ENCODE measurements around the gene REC8.

REC8 gene, protein sequence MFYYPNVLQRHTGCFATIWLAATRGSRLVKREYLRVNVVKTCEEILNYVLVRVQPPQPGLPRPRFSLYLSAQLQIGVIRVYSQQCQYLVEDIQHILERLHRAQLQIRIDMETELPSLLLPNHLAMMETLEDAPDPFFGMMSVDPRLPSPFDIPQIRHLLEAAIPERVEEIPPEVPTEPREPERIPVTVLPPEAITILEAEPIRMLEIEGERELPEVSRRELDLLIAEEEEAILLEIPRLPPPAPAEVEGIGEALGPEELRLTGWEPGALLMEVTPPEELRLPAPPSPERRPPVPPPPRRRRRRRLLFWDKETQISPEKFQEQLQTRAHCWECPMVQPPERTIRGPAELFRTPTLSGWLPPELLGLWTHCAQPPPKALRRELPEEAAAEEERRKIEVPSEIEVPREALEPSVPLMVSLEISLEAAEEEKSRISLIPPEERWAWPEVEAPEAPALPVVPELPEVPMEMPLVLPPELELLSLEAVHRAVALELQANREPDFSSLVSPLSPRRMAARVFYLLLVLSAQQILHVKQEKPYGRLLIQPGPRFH

GRCh38 chr14:24171422-24172260, at the start of gene REC8:
REC8 (plus strand) TSS chr14:24172080; CDS start chr14:24172553, 473 bp downstream.
- DNase-seq (ENCODE audit: low read depth in 1 of 2, low spot score in 1 of 2): peak; percentile 44 to 52

DNA sequence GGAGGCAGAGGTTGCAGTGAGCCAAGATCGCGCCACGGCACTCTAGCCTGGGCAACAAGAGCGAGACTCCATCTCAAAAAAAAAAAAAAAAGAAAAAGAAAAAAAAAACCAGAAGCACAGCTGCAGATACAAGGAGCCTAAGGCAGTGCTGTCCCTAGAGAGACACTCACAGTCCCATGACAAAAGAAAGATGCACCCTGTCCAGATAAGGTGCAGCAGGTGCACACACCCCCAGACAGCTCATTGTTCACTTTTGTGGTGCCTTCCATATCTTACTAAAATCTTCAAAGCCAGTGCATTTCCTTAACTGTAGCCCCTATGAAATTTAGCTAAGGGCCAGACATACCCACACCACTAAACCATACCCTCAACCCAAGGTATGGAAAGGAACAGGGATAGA, 49.5 kb upstream of the REC8 start:
- DNase-seq (ENCODE audit: low read depth in 1 of 2, low spot score in 1 of 2): no peak

DNA sequence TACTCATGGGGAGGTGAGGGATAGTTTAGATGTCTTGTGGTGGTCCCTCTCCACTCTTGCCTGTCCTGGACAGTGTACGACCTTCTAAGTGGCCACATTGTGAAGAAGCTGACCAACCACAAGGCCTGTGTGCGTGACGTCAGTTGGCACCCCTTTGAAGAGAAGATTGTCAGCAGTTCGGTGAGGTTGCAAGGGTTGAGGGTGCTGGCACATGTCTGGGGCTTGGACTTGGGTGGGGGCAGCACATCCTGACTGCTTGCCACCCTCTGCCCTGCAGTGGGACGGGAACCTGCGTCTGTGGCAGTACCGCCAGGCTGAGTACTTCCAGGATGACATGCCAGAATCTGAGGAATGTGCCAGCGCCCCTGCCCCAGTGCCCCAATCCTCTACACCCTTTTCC, 49.0 kb upstream of the REC8 start:
- DNase-seq (ENCODE audit: low read depth in 1 of 2, low spot score in 1 of 2): no peak

DNA sequence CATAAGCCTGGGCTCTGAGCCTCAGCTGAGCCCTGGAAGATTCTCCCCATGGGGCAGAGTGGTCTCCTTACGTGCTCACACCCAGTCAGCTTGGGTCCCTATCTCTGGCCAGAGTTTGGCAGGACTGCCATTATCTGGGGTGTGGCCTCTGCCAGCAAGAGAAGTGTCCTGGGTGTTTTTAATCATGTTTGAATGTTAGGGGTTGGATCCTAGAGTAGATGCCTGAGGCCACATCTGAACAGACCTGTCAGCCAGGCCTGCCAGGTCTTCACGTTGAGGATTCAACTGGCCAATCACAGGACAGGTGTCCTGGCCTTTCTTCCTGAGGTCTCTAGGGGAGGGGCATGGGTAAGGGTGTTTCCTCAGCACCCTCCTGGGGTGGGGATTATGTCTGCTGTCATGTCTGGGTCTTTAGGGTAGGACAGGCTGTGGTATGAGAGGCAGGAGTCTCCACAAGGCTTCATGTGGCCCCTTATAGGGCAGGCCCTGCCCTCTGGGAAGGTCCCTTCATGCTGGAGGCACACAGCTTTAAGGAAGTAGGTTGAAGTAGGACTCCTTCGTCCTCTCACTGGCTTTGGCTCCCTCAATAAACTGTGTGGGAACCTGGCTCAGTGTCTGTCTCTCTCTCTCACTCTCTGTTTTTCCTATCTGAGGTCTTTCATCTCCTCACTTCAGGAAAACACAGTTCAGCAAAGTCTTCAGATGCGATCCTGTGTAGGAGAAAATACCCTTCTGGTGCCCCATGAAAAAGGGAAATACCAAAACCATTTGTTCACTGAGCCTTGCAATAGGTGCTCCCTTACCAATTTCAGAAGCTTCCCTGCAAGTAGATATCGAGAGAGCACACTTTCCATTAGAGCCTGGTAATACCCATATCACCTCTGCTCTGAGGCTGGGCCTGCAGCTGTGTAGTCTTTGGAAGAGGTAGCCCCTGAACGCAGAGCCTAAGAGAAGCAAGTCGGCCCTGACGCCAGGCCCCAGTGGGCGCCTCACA, 48.2 kb upstream of the REC8 start:
- DNase-seq (ENCODE audit: low read depth in 1 of 2, low spot score in 1 of 2): no peak

DNA sequence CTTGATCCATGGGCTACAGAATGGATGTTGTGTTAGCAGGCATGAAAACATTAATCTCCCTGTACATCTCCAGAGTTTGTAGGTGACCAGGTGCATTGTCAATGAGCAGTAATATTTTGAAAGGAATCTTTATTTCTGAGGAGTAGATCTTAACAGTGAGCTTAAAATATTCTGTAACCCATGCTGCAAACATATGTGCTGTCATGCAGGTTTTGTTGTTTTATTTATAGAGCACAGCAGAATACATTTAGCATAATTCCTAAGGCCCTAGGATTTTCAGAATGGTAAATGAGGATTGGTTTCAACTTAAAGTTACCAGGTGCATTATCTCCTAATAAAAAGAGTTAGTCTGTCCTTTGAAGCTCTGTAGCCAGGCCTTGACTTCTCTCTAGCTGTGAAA, 44.9 kb upstream of the REC8 start:
- DNase-seq (ENCODE audit: low read depth in 1 of 2, low spot score in 1 of 2): no peak

DNA sequence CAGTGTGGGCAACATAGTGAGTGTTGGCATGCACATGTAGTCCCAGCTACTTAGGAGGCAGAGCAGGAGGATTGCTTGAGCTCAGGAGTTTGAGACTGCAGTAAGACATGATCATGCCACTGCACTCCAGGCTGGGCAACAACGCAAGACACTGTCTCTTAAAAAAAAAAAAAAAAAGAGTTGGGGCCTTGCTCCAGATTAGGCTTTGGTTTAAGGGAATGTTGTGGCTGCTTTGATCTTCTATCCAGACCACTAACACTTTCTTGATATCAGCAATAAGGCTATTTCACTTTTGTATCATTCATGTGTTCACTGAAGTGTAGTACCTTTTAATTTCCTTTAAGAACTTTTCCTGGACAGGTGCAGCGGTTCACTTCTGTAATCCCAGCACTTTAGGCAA, 44.2 kb upstream of the REC8 start:
- no peak for DNase-seq (ENCODE audit: low read depth in 1 of 2, low spot score in 1 of 2)

DNA sequence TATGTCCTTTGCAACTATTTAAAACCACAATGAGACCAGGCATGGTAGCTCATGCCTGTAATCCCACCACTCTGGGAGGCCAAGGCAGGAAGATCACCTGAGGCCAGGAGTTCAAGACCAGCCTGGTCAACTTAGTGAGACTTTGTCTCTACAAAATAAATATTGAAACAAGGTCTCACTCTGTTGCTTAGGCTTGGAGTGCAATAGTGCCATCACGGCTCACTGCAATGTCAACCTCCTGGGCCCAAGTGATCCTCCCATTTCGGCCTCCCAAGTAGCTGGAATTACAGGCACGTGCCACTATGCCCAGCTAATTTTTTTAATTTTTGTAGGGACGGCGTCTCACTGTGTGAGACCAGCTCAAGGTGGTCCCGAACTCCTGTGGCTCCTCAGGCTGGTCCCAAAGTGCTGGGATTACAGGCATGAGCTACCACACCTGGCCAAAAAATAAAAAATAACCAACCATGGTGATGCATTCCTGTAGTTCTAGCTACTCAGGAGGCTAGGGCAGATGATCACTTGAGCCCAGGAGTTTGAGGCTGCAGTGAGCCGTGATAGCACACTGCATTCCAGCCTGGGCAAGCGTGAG, 42.4 kb upstream of the REC8 start:
- no peak for DNase-seq (ENCODE audit: low read depth in 1 of 2, low spot score in 1 of 2)

DNA sequence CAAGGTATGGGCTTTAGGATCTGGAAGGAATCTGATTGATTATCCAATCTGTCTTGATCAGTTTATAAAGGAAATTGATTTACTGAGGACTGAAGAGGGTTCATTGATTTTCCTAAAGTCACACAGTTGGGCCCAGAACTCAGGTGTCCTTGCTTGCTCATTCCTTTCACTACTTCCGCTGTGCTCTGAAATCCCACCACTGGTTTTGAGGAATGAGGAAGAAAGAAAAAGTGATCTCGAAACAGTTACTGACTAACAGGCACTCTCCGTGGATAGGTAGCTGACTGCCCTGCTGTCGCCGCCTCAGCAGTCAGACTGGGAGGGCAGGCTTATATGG, 41.5 kb upstream of the REC8 start, which contains the start of gene FITM1:
TSS of gene FITM1 (plus strand) at position 280 of the 337 bp plus-strand sequence. CDS start 905 bp downstream, outside the sequence.
- DNase-seq (ENCODE audit: low read depth in 1 of 2, low spot score in 1 of 2): no peak

GRCh38 chr14:24130717-24131548, 40.9 kb upstream of the REC8 start:
- DNase-seq (ENCODE audit: low read depth in 1 of 2, low spot score in 1 of 2): no peak

DNA sequence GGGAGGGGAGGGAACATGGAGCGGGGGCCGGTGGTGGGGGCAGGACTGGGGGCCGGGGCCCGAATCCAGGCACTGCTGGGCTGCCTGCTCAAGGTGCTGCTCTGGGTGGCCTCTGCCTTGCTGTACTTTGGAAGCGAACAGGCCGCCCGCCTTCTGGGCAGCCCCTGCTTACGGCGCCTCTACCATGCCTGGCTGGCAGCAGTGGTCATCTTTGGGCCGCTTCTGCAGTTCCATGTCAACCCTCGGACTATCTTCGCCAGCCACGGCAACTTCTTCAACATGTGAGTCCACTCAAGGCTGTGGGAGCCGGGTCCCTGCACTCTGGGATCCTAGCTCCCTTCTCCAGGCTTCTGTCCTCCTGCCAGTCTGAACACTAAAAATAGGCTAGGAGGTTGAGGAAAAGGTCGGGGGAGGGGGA, 40.3 kb upstream of the REC8 start:
- no peak for DNase-seq (ENCODE audit: low read depth in 1 of 2, low spot score in 1 of 2)

- no peak for DNase-seq (ENCODE audit: low read depth in 1 of 2, low spot score in 1 of 2)
Measured at GRCh38 chr14:24132061-24132685, 39.7 kb upstream of the REC8 start.

- no peak for DNase-seq (ENCODE audit: low read depth in 1 of 2, low spot score in 1 of 2)
Measured at GRCh38 chr14:24132976-24133375, 38.9 kb upstream of the REC8 start.

GRCh38 chr14:24133735-24134134, 38.1 kb upstream of the REC8 start:
- no peak for DNase-seq (ENCODE audit: low read depth in 1 of 2, low spot score in 1 of 2)

- DNase-seq (ENCODE audit: low read depth in 1 of 2, low spot score in 1 of 2): no peak
Measured at GRCh38 chr14:24135584-24135833, 36.4 kb upstream of the REC8 start.

DNA sequence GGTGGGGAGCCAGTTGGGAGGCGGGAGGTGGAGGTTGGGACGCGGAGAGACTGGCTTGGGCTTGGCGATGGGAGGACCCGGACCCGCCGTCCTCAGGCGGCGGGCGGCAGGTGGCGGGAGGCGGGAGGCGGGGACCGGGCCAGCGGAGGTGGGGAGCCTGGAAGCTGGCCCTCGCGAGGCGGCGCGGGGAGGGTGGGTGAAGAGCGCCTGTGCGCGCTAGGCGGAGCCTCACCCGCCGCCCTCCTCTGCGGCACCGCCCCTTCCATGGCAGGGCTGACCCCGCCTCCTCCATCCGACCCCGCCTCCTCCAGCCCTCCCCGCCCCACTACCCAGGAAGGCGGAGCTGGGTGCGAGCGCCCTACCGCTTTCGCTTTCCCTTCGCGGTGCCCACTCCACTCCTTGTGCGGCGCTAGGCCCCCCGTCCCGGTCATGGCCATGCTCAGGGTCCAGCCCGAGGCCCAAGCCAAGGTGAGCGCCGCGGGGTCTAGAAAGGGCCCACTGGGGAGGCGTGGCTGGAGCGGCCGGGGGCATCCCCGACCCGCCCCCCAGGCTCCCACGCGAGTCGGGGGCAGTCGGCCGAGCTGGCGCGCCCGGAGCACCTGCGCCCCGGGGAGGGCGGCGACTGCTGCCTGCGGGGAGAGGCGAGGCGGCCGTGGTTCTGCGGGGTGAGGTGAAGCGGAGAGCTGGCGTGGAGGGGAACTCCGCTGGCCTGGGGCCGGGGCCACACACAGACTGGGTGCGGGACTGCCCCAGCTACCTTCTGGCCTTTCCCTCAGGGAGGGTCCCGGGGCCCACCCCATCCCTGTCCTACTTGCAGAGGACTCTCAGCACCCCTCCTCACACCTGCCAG, 35.8 kb upstream of the REC8 start, which contains the start of gene PSME1:
TSS of gene PSME1 (plus strand) at position 361 of the 850 bp plus-strand sequence. CDS start at position 430, 69 bp downstream.
- DNase-seq (ENCODE audit: low read depth in 1 of 2, low spot score in 1 of 2): peak; percentile 89 to 90

GRCh38 chr14:24136684-24137528, 35.0 kb upstream of the REC8 start:
- no peak for DNase-seq (ENCODE audit: low read depth in 1 of 2, low spot score in 1 of 2)

Data from activated T-helper 1 cell treated with anti-CD3 and anti-CD28 coated beads, Interleukin-2, amount 50 U/mL, for 16 hours (primary cell).